Omental fat pad (tissue), 4 donors: ENCODE data around the gene TCF4. TPM values are rescaled to one million over a fixed set of nuclear protein-coding genes. Genes with fewer than 3 reads are reported as not detected.

ENCODE experiments used
- ATAC-seq: fragments of 150-250 bp; one replicate; pipeline ENCODE4 v1.9.1; 2016; ENCODE audit warnings: mild to moderate bottlenecking, moderate library complexity; ENCODE audit not compliant: low FRiP score
- DNase-seq: peaks from one replicate; pipeline ENCODE4 v3.0.0-alpha.2; 2019; ENCODE audit warnings: low spot score
- total RNA-seq, 4 donors: library from RNA; depleted of rRNA; stranded (reverse); fragments of >200 nt; gene quantifications; one replicate each; pipeline ENCODE4 v1.1.0, GENCODE V29; 2016
- TF ChIP-seq, protein P1 (sequence below), 3 donors: fragments of 450-650 bp; IDR thresholded peaks; one replicate each; pipeline ENCODE4 v1.5.1; 2016 to 2017; ENCODE audit warnings: antibody characterized with exemption in 3 of 3, mild to moderate bottlenecking in 3 of 3, moderate library complexity in 2 of 3

TCF4 gene
- total RNA-seq, 4 donors from 2014 or later: 113 to 381 (median 141) TPM

DNA sequence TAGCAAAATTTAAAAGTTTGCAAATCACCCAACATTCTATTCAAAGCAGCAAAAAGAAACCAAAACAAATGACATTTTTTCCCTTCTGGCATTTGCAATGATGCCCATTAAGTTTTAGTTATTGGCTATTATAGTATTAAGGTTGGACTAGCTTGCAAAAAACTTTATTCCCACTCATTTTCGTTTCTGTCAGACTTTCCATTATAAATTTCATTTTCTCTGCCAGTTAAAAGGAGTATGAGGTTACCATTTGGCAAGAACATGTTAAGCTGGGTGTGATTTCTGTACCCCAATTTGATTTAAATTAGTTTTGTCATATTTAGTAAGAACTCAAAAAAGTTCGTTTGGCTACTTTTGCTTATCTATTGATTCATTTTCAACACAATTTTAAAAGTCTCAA is 187.9 kb downstream of the TCF4 start:
- no peak for DNase-seq
- TF ChIP-seq, protein P1, sequence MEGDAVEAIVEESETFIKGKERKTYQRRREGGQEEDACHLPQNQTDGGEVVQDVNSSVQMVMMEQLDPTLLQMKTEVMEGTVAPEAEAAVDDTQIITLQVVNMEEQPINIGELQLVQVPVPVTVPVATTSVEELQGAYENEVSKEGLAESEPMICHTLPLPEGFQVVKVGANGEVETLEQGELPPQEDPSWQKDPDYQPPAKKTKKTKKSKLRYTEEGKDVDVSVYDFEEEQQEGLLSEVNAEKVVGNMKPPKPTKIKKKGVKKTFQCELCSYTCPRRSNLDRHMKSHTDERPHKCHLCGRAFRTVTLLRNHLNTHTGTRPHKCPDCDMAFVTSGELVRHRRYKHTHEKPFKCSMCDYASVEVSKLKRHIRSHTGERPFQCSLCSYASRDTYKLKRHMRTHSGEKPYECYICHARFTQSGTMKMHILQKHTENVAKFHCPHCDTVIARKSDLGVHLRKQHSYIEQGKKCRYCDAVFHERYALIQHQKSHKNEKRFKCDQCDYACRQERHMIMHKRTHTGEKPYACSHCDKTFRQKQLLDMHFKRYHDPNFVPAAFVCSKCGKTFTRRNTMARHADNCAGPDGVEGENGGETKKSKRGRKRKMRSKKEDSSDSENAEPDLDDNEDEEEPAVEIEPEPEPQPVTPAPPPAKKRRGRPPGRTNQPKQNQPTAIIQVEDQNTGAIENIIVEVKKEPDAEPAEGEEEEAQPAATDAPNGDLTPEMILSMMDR (IDR thresholded peaks at IDR 0.05): no peak
- no peak for ATAC-seq

DNA sequence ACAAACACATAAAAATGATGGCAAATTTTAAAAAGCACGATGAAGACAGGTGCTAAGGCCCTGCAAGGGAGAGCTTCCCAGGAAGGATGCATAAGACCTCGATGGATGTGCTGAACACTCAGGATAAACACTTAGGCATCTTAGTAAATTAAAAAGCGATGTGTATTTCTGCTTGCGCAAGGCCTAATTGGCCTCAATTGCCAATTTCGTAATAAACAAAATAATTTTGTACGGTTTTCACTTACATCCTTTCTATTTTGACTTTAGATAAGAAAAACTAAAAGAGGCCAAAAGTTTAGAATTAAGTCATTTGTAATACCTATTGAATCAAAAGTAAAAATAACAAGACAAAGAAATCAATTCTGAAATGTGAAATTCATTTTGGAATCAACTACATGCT is 189.1 kb downstream of the TCF4 start:
- DNase-seq (no peak), ATAC-seq (no peak)
- TF ChIP-seq, protein P1 (IDR thresholded peaks at IDR 0.05): no peak

DNA sequence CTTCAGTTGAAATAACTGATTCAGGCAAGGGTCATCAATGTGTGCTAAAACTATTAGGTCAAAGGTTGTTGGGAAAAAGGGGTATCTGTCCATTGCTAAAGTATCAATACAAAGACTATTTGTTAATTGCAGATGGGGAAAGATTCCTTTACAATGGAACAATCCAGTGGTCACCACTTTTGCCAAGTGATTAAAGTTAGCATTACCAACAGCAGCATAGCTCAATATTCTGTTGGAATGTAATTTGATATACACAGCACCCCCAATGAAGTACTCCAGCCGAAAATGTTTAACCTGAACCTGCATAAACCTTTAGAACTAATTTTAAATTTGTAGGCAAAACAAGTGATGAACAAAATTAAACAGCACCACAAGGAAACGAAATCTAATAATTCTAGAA is 191.0 kb downstream of the TCF4 start:
- DNase-seq (no peak), ATAC-seq (no peak)
- TF ChIP-seq, protein P1 (IDR thresholded peaks at IDR 0.05): no peak

DNA sequence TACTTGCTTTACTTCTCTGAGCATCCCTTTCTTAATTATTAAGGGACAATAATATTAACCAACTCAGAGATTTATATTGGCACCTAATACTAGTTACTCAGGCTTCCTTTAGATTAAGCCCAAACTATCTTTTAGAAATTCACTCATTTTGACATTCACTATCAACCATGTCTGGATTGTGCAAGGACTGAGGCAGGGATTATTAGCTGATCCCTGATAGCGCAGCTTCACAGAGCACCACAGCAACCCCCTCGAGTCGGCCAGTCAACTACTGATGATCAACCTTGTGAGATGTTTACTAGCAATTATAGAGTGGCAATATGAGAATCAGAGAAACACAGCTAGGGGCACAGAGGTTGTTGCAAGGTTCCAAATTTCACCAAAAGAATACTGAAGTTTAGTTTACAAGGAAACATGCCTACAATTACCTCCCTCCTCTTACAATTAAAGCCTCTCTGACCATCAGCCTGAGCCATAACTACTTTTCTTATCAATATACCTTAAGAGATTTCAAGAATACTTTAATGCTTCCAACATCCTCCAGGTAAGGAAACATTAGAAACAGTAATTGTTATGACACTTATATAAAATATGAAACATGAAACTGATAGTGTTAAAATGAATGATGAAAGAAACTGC is 191.6 kb downstream of the TCF4 start:
- ATAC-seq (no peak), DNase-seq (no peak)
- TF ChIP-seq, protein P1 (IDR thresholded peaks at IDR 0.05): no peak

DNA sequence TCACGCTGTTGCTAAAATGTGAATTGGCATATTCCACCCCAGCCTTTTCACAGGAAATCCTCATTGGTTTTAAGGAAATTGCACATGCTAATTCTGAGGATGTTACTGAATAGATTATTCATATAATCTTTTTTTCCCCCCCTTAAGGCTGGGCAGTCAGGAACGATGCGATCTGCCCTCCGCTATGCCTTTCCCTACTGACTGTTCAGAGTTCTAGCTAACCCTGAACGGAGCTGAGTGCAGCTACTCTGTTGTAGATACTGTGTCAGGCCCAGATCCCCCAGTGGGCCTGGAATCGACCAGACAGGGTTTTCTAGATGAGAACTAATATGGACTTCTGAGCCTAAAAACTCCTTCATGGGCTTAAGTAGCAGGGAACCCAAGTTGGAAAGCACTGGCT is 192.2 kb downstream of the TCF4 start:
- TF ChIP-seq, protein P1 (IDR thresholded peaks at IDR 0.05): no peak
- DNase-seq: no peak
- no peak for ATAC-seq

DNA sequence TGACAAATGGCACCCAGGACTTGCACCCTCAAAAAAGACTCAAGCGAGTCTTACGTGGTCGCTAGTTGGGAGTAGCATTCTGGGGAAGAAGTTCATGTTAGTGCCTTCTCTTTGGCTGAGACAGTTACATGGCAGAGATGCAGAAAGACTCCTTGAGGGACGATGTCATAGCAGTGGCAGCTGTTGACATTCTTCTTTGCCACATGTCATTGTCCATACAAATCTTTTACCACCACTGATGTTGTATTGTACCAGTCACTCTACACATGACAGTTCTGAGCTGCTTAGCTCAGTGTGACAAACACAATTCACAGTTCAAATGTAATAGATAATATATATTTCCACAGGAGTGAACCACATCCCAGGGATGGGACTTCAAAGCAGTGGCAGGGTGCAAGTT is 197.1 kb downstream of the TCF4 start:
- DNase-seq: no peak
- ATAC-seq: no peak
- TF ChIP-seq, protein P1 (IDR thresholded peaks at IDR 0.05): no peak
